Measurements from ENCODE around the gene CORO7.
"Not testable (repeated sequence)": the region's sequence is repeated elsewhere in the genome, so short reads cannot be mapped to it uniquely, and the experiment has no call there.

CORO7 gene

GRCh38 chr16:4352843-4353242 is 63.6 kb downstream of the CORO7 start:
- DNase-seq (ENCODE audit: low spot score): no peak

GRCh38 chr16:4351880-4352279 is 64.5 kb downstream of the CORO7 start:
- DNase-seq (ENCODE audit: low spot score): no peak

GRCh38 chr16:4350787-4351659 is 65.4 kb downstream of the CORO7 start, which contains the start of gene PAM16:
PAM16 (minus strand) TSS chr16:4351321; CDS start chr16:4351234, 87 bp downstream.
- DNase-seq (ENCODE audit: low spot score): peak; percentile 97

GRCh38 chr16:4350365-4350786 is 66.0 kb downstream of the CORO7 start:
- DNase-seq (ENCODE audit: low spot score): no peak

GRCh38 chr16:4349332-4349731 is 67.1 kb downstream of the CORO7 start:
- no peak for DNase-seq (ENCODE audit: low spot score)

- no peak for DNase-seq (ENCODE audit: low spot score)
Observed at GRCh38 chr16:4347765-4348509, 68.5 kb downstream of the CORO7 start.

GRCh38 chr16:4347010-4347409 is 69.4 kb downstream of the CORO7 start:
- DNase-seq (ENCODE audit: low spot score): no peak

- DNase-seq (ENCODE audit: low spot score): no peak
Observed at GRCh38 chr16:4345836-4346781, 70.3 kb downstream of the CORO7 start.

- no peak for DNase-seq (ENCODE audit: low spot score)
Observed at GRCh38 chr16:4344983-4345835, 71.2 kb downstream of the CORO7 start.

GRCh38 chr16:4344300-4344982 is 72.0 kb downstream of the CORO7 start:
- DNase-seq (ENCODE audit: low spot score): not testable (repeated sequence)

GRCh38 chr16:4342866-4343744 is 73.3 kb downstream of the CORO7 start:
- no peak for DNase-seq (ENCODE audit: low spot score)

GRCh38 chr16:4341250-4341649 is 75.1 kb downstream of the CORO7 start:
- no peak for DNase-seq (ENCODE audit: low spot score)

- no peak for DNase-seq (ENCODE audit: low spot score)
Observed at GRCh38 chr16:4340443-4340842, 76.0 kb downstream of the CORO7 start.

GRCh38 chr16:4339909-4340308 is 76.5 kb downstream of the CORO7 start:
- DNase-seq (ENCODE audit: low spot score): no peak

- no peak for DNase-seq (ENCODE audit: low spot score)
Observed at GRCh38 chr16:4339455-4339854, 76.9 kb downstream of the CORO7 start.

- no peak for DNase-seq (ENCODE audit: low spot score)
Observed at GRCh38 chr16:4338712-4339299, 77.6 kb downstream of the CORO7 start.

GRCh38 chr16:4338125-4338582 is 78.2 kb downstream of the CORO7 start:
- no peak for DNase-seq (ENCODE audit: low spot score)

GRCh38 chr16:4337540-4338088 is 78.8 kb downstream of the CORO7 start:
- DNase-seq (ENCODE audit: low spot score): no peak

Measured in CD4-positive, alpha-beta T cell treated with Interleukin-2 at 100 ng/mL for 4 hours (primary cell).